Stimulated activated effector memory CD8-positive, alpha-beta T cell treated with anti-CD3 and anti-CD28 coated beads, Interleukin-12 subunit alpha, Interleukin-12 subunit beta, amount 100 ng/mL, for 72 hours (primary cell): ENCODE results near the gene RTL10.

ENCODE experiments used
- ATAC-seq: fragments of 150-1000 bp; cut with Tn5 transposase; 2 replicates; pipeline ENCODE4 v1.10.0; 2021
- DNase-seq, 2 donors: peaks; one replicate each; pipeline ENCODE4 v3.0.0; 2021 to 2022; ENCODE audit warnings: low spot score in 2 of 2
- H3K27ac Mint-ChIP-seq: one replicate; pipeline ENCODE4 v1.8.0; 2022; ENCODE audit warnings: mild to moderate bottlenecking, mixed read lengths
- H3K36me3 Mint-ChIP-seq: one replicate; pipeline ENCODE4 v1.8.0; 2022; ENCODE audit warnings: mild to moderate bottlenecking, mixed read lengths
- H3K4me1 Mint-ChIP-seq: one replicate; pipeline ENCODE4 v1.8.0; 2022; ENCODE audit warnings: mixed read lengths
- H3K4me3 Mint-ChIP-seq: one replicate; pipeline ENCODE4 v1.8.0; 2022; ENCODE audit warnings: mild to moderate bottlenecking, mixed read lengths
- H3K9me3 Mint-ChIP-seq: one replicate; pipeline ENCODE4 v1.8.0; 2022; ENCODE audit warnings: mixed read lengths

RTL10 gene

GRCh38 chr22:19873960-19874306 lies 19.3 kb upstream of the RTL10 start:
- no peaks in the 10 kb centered on the region for H3K4me1 Mint-ChIP-seq
- H3K36me3 Mint-ChIP-seq, result no peaks in the 10 kb centered on the region
- ATAC-seq (no peak), DNase-seq (no peak)
- H3K9me3 Mint-ChIP-seq, result no peaks in the 10 kb centered on the region
- peak overlapping the region; percentile 71 for H3K27ac Mint-ChIP-seq
- H3K4me3 Mint-ChIP-seq, result no peak overlapping the region

- Mint-ChIP-seq H3K4me1 (no peaks in the 10 kb centered on the region), H3K27ac (no peak overlapping the region), H3K9me3 (no peaks in the 10 kb centered on the region), H3K4me3 (no peak overlapping the region), H3K36me3 (no peaks in the 10 kb centered on the region)
- ATAC-seq (no peak), DNase-seq (no peak)
Measured at GRCh38 chr22:19873138-19873959, 18.7 kb upstream of the RTL10 start.

- no peak overlapping the region for H3K27ac Mint-ChIP-seq
- H3K4me1 Mint-ChIP-seq, result no peaks in the 10 kb centered on the region
- no peak for ATAC-seq
- H3K36me3 Mint-ChIP-seq, result no peaks in the 10 kb centered on the region
- no peaks in the 10 kb centered on the region for H3K9me3 Mint-ChIP-seq
- no peak overlapping the region for H3K4me3 Mint-ChIP-seq
- no peak for DNase-seq
Measured at GRCh38 chr22:19872779-19873137, 18.1 kb upstream of the RTL10 start.

- Mint-ChIP-seq H3K9me3 (no peaks in the 10 kb centered on the region), H3K36me3 (no peaks in the 10 kb centered on the region), H3K27ac (no peak overlapping the region), H3K4me1 (no peaks in the 10 kb centered on the region), H3K4me3 (no peak overlapping the region)
- ATAC-seq, result no peak
- DNase-seq, result no peak
Measured at GRCh38 chr22:19871845-19872778, 17.4 kb upstream of the RTL10 start.

- H3K9me3 Mint-ChIP-seq, result no peaks in the 10 kb centered on the region
- no peaks in the 10 kb centered on the region for H3K4me1 Mint-ChIP-seq
- no peak overlapping the region for H3K27ac Mint-ChIP-seq
Measured at GRCh38 chr22:19871023-19871844, 16.6 kb upstream of the RTL10 start.

GRCh38 chr22:19870153-19871022 lies 15.7 kb upstream of the RTL10 start:
- Mint-ChIP-seq H3K9me3 (no peaks in the 10 kb centered on the region), H3K36me3 (no peaks in the 10 kb centered on the region), H3K4me3 (no peak overlapping the region), H3K4me1 (no peaks in the 10 kb centered on the region), H3K27ac (peak overlapping the region; percentile 17)
- no peak for ATAC-seq
- DNase-seq, result no peak

More at GRCh38 chr22:19871023-19871844, 16.6 kb upstream of the RTL10 start:
- no peak for DNase-seq
- ATAC-seq, result no peak
- Mint-ChIP-seq H3K4me3 (no peak overlapping the region), H3K36me3 (no peaks in the 10 kb centered on the region)

GRCh38 chr22:19869497-19870152 lies 15.0 kb upstream of the RTL10 start:
- H3K4me3 Mint-ChIP-seq, result no peak overlapping the region
- H3K27ac Mint-ChIP-seq, result peak overlapping the region; percentile 17
- H3K4me1 Mint-ChIP-seq, result no peaks in the 10 kb centered on the region

GRCh38 chr22:19868773-19869471 lies 14.2 kb upstream of the RTL10 start:
- ATAC-seq (no peak), DNase-seq (no peak)
- no peaks in the 10 kb centered on the region for H3K4me1 Mint-ChIP-seq
- H3K36me3 Mint-ChIP-seq, result no peaks in the 10 kb centered on the region
- no peaks in the 10 kb centered on the region for H3K9me3 Mint-ChIP-seq
- H3K27ac Mint-ChIP-seq, result peak overlapping the region; percentile 35
- no peak overlapping the region for H3K4me3 Mint-ChIP-seq

More at GRCh38 chr22:19869497-19870152, 15.0 kb upstream of the RTL10 start:
- ATAC-seq, result no peak
- Mint-ChIP-seq H3K9me3 (no peaks in the 10 kb centered on the region), H3K36me3 (no peaks in the 10 kb centered on the region)
- DNase-seq, result no peak

- Mint-ChIP-seq H3K4me3 (no peak overlapping the region), H3K27ac (peak overlapping the region; percentile 35), H3K9me3 (no peaks in the 10 kb centered on the region), H3K4me1 (no peaks in the 10 kb centered on the region), H3K36me3 (no peaks in the 10 kb centered on the region)
- DNase-seq, result no peak
- ATAC-seq, result no peak
Measured at GRCh38 chr22:19868333-19868732, 13.7 kb upstream of the RTL10 start.

- peak overlapping the region; percentile 35 for H3K27ac Mint-ChIP-seq
- ATAC-seq (no peak), DNase-seq (no peak)
- H3K9me3 Mint-ChIP-seq, result no peaks in the 10 kb centered on the region
- H3K4me3 Mint-ChIP-seq, result no peak overlapping the region
- no peaks in the 10 kb centered on the region for H3K4me1 Mint-ChIP-seq
- no peaks in the 10 kb centered on the region for H3K36me3 Mint-ChIP-seq
Measured at GRCh38 chr22:19867617-19868016, 12.9 kb upstream of the RTL10 start.

- Mint-ChIP-seq H3K4me1 (no peaks in the 10 kb centered on the region), H3K27ac (no peak overlapping the region), H3K36me3 (no peaks in the 10 kb centered on the region), H3K4me3 (no peak overlapping the region), H3K9me3 (no peaks in the 10 kb centered on the region)
- DNase-seq (no peak), ATAC-seq (no peak)
Measured at GRCh38 chr22:19866665-19867009, 12.0 kb upstream of the RTL10 start.

GRCh38 chr22:19865141-19865829 lies 10.6 kb upstream of the RTL10 start:
- Mint-ChIP-seq H3K9me3 (no peaks in the 10 kb centered on the region), H3K27ac (no peak overlapping the region), H3K4me1 (no peaks in the 10 kb centered on the region), H3K4me3 (no peak overlapping the region), H3K36me3 (no peaks in the 10 kb centered on the region)
- DNase-seq (no peak), ATAC-seq (no peak)

- H3K27ac Mint-ChIP-seq, result no peak overlapping the region
- ATAC-seq (no peak), DNase-seq (no peak)
- H3K36me3 Mint-ChIP-seq, result no peaks in the 10 kb centered on the region
- no peaks in the 10 kb centered on the region for H3K9me3 Mint-ChIP-seq
- no peaks in the 10 kb centered on the region for H3K4me1 Mint-ChIP-seq
- no peak overlapping the region for H3K4me3 Mint-ChIP-seq
Measured at GRCh38 chr22:19864538-19865106, 9.9 kb upstream of the RTL10 start.
